Measurements from ENCODE around the gene CELF2. TPM values are rescaled to one million over a fixed set of nuclear protein-coding genes. Genes with fewer than 3 reads are reported as not detected.

The CELF2 gene
- total RNA-seq, 1 donor from 2014 or later: 77.6 TPM

- no peak for DNase-seq (ENCODE audit: low read depth, low spot score)
- Mint-ChIP-seq H3K4me3 (no peak overlapping the region), H3K4me1 (peaks cover 69% of the 10 kb centered on the region), H3K27ac (ENCODE audit: unreplicated experiment) (no peak overlapping the region), H3K9me3 (peaks cover 9% of the 10 kb centered on the region), H3K36me3 (ENCODE audit: low read depth) (peaks cover 6% of the 10 kb centered on the region), H3K27me3 (ENCODE audit: low read depth) (no peaks in the 10 kb centered on the region)
- no peak for TF ChIP-seq CTCF (conservative IDR thresholded peaks at IDR 0.05)
Measured at GRCh38 chr10:11353006-11353896, 335.6 kb downstream of the CELF2 start.

- Mint-ChIP-seq H3K27me3 (ENCODE audit: low read depth) (no peaks in the 10 kb centered on the region), H3K36me3 (ENCODE audit: low read depth) (peaks cover 6% of the 10 kb centered on the region), H3K4me1 (peaks cover 54% of the 10 kb centered on the region), H3K4me3 (no peak overlapping the region), H3K27ac (ENCODE audit: unreplicated experiment) (no peak overlapping the region), H3K9me3 (peaks cover 14% of the 10 kb centered on the region)
- no peak for DNase-seq (ENCODE audit: low read depth, low spot score)
- no peak for TF ChIP-seq CTCF (conservative IDR thresholded peaks at IDR 0.05)
Measured at GRCh38 chr10:11354823-11355222, 337.2 kb downstream of the CELF2 start.

- Mint-ChIP-seq H3K27me3 (ENCODE audit: low read depth) (no peaks in the 10 kb centered on the region), H3K36me3 (ENCODE audit: low read depth) (peaks cover 5% of the 10 kb centered on the region), H3K4me3 (no peak overlapping the region), H3K4me1 (peaks cover 46% of the 10 kb centered on the region), H3K9me3 (peaks cover 14% of the 10 kb centered on the region), H3K27ac (ENCODE audit: unreplicated experiment) (no peak overlapping the region)
- DNase-seq (ENCODE audit: low read depth, low spot score): no peak
- no peak for TF ChIP-seq CTCF (conservative IDR thresholded peaks at IDR 0.05)
Measured at GRCh38 chr10:11355592-11355991, 337.9 kb downstream of the CELF2 start.

- no peak overlapping the region for H3K27ac Mint-ChIP-seq (ENCODE audit: unreplicated experiment)
- H3K4me1 Mint-ChIP-seq: peaks cover 44% of the 10 kb centered on the region
- H3K4me3 Mint-ChIP-seq: no peak overlapping the region
- H3K9me3 Mint-ChIP-seq: peaks cover 10% of the 10 kb centered on the region
- peaks cover 3% of the 10 kb centered on the region for H3K36me3 Mint-ChIP-seq (ENCODE audit: low read depth)
- TF ChIP-seq CTCF (conservative IDR thresholded peaks at IDR 0.05): no peak
- DNase-seq (ENCODE audit: low read depth, low spot score): no peak
- no peaks in the 10 kb centered on the region for H3K27me3 Mint-ChIP-seq (ENCODE audit: low read depth)
Measured at GRCh38 chr10:11357439-11357838, 339.8 kb downstream of the CELF2 start.

GRCh38 chr10:11358011-11358410 is 340.3 kb downstream of the CELF2 start:
- Mint-ChIP-seq H3K4me3 (no peak overlapping the region), H3K4me1 (peaks cover 40% of the 10 kb centered on the region), H3K27ac (ENCODE audit: unreplicated experiment) (no peak overlapping the region), H3K36me3 (ENCODE audit: low read depth) (peaks cover 3% of the 10 kb centered on the region), H3K9me3 (peaks cover 10% of the 10 kb centered on the region), H3K27me3 (ENCODE audit: low read depth) (no peaks in the 10 kb centered on the region)
- DNase-seq (ENCODE audit: low read depth, low spot score): no peak
- no peak for TF ChIP-seq CTCF (conservative IDR thresholded peaks at IDR 0.05)
